SK-N-SH (cell line): ENCODE results near the gene LTA4H. TPM values are rescaled to one million over a fixed set of nuclear protein-coding genes. Genes with fewer than 3 reads are reported as not detected.

Source experiments
- CTCF ChIA-PET: fragments of 300-600, 350-600 bp; formaldehyde crosslinking; extraction: SDS; loops from one replicate; lab custom pipeline; 2021; lab: Yijun Ruan, JAX
- POLR2A ChIA-PET: fragments of 350-600 bp; sonication (Branson Sonifier 250); formaldehyde crosslinking; extraction: SDS; loops from one replicate; lab custom pipeline; 2020; ENCODE audit warnings: antibody characterized with exemption, inconsistent platforms; lab: Yijun Ruan, JAX
- DNase-seq: peaks from one replicate; pipeline ENCODE4 v3.0.0; 2012
- H2AFZ ChIP-seq: fragments of 200-600 bp; sonication (generic); 2 replicates; pipeline ENCODE4 v1.8.1; 2016; ENCODE audit warnings: antibody characterized with exemption, mild to moderate bottlenecking, low read depth
- H3F3A ChIP-seq: fragments of 200-600 bp; sonication (generic); replicated peaks from 2 replicates; pipeline ENCODE3; 2016; ENCODE audit warnings: antibody characterized with exemption, mild to moderate bottlenecking; ENCODE audit not compliant: insufficient read depth
- H3K27ac ChIP-seq, 2 experiments: fragments of 200-500 bp in 1 of 2; fragments of 200-600 bp in 1 of 2; sonication (Bioruptor generic) in 1 of 2; sonication (generic), shearing (Covaris generic) in 1 of 2; 2 replicates each; pipeline versions ENCODE4 v1.5.1 to v1.6.1; 2014 to 2016; ENCODE audit warnings: low read depth in 2 of 2, inconsistent platforms in 1 of 2, low read length in 1 of 2, mild to moderate bottlenecking in 1 of 2, mixed read lengths in 1 of 2
- H3K27me3 ChIP-seq: fragments of 200-600 bp; sonication (generic), shearing (Covaris generic); 2 replicates; pipeline ENCODE4 v1.6.1; 2016; ENCODE audit warnings: mixed run types; ENCODE audit not compliant: insufficient read depth
- H3K36me3 ChIP-seq, 2 experiments: fragments of 200-500 bp in 1 of 2; fragments of 200-600 bp in 1 of 2; sonication (Bioruptor generic) in 1 of 2; sonication (generic) in 1 of 2; replicated peaks in 1 of 2; 2 replicates each; pipeline versions ENCODE3 to v1.5.1; 2014 to 2016; ENCODE audit warnings: low read length in 1 of 2, mild to moderate bottlenecking in 1 of 2; ENCODE audit not compliant: insufficient read depth in 2 of 2, control insufficient read depth in 1 of 2
- H3K4me1 ChIP-seq, 2 experiments: fragments of 200-500 bp in 1 of 2; fragments of 200-600 bp in 1 of 2; sonication (Bioruptor generic) in 1 of 2; sonication (generic), shearing (Covaris generic) in 1 of 2; 2 replicates each; pipeline versions ENCODE4 v1.5.1 to v1.6.1; 2014 to 2016; ENCODE audit warnings: low read depth in 1 of 2, low read length in 1 of 2, mixed run types in 1 of 2; ENCODE audit not compliant: insufficient read depth in 2 of 2, control insufficient read depth in 1 of 2
- H3K4me2 ChIP-seq: fragments of 200-600 bp; sonication (generic), shearing (Covaris generic); 2 replicates; pipeline ENCODE4 v1.6.1; 2017; ENCODE audit warnings: mixed run types
- H3K4me3 ChIP-seq, 2 experiments: fragments of 200-500 bp in 1 of 2; fragments of 200-600 bp in 1 of 2; sonication (Bioruptor generic) in 1 of 2; sonication (generic), shearing (Covaris generic) in 1 of 2; 2 replicates each; pipeline versions ENCODE4 v1.5.1 to v1.8.1; 2014 to 2016; ENCODE audit warnings: low read depth in 2 of 2, inconsistent platforms in 1 of 2, low read length in 1 of 2, mild to moderate bottlenecking in 1 of 2, mixed read lengths in 1 of 2, moderate library complexity in 1 of 2
- H3K79me2 ChIP-seq: fragments of 200-600 bp; sonication (generic); 2 replicates; pipeline ENCODE4 v1.8.1; 2017; ENCODE audit warnings: mild to moderate bottlenecking; ENCODE audit not compliant: insufficient read depth
- H3K9ac ChIP-seq: fragments of 200-600 bp; sonication (generic); 2 replicates; pipeline ENCODE4 v1.6.1; 2017; ENCODE audit warnings: mixed run types
- H3K9me2 ChIP-seq: fragments of 200-600 bp; sonication (generic); 2 replicates; pipeline ENCODE4 v1.6.1; 2017; ENCODE audit warnings: mixed run types
- H3K9me3 ChIP-seq: fragments of 200-600 bp; sonication (generic); 2 replicates; pipeline ENCODE4 v1.6.1; 2017; ENCODE audit warnings: mixed run types, mild to moderate bottlenecking, moderate library complexity
- H4K20me1 ChIP-seq: fragments of 200-600 bp; sonication (generic); 2 replicates; pipeline ENCODE4 v1.6.1; 2017; ENCODE audit warnings: mild to moderate bottlenecking, mixed run types; ENCODE audit not compliant: insufficient read depth
- CTCF ChIP-seq: fragments of 200-600 bp; sonication (generic); IDR thresholded peaks from 2 replicates; pipeline ENCODE4 v1.6.1; 2017; ENCODE audit warnings: antibody characterized with exemption, mild to moderate bottlenecking, moderate library complexity
- ELF1 ChIP-seq: IDR thresholded peaks from 2 replicates; pipeline ENCODE4 v1.4.0; 2012
- EP300 ChIP-seq, 2 experiments: IDR thresholded peaks; 2 replicates each; pipeline versions ENCODE4 v1.4.0 to v1.6.1; 2012; ENCODE audit warnings: borderline replicate concordance in 1 of 2, low read depth in 1 of 2, low read length in 1 of 2
- EZH2phosphoT487 ChIP-seq: fragments of 200-600 bp; sonication (generic); IDR thresholded peaks from 2 replicates; pipeline ENCODE4 v1.6.1; 2017; ENCODE audit warnings: low read depth, mixed run types, mild to moderate bottlenecking, antibody characterized with exemption, moderate library complexity, borderline replicate concordance
- FOSL2 ChIP-seq: IDR thresholded peaks from 2 replicates; pipeline ENCODE4 v1.4.0; 2012; ENCODE audit warnings: low read depth, mild to moderate bottlenecking, moderate library complexity, borderline replicate concordance
- FOXJ3 ChIP-seq: sonication (generic); formaldehyde crosslinking; IDR thresholded peaks from 2 replicates; pipeline ENCODE4 v1.5.1; 2020; ENCODE audit warnings: mild to moderate bottlenecking, missing genetic modification reagents
- FOXM1 ChIP-seq: IDR thresholded peaks from 2 replicates; pipeline ENCODE4 v1.4.0; 2012; ENCODE audit warnings: low read depth, mild to moderate bottlenecking
- GABPA ChIP-seq: IDR thresholded peaks from 2 replicates; pipeline ENCODE4 v1.4.0; 2012; ENCODE audit warnings: low read depth, mild to moderate bottlenecking
- MEF2A ChIP-seq: IDR thresholded peaks from 2 replicates; pipeline ENCODE4 v1.4.0; 2012; ENCODE audit warnings: low read depth, borderline replicate concordance
- MXI1 ChIP-seq: IDR thresholded peaks from 2 replicates; pipeline ENCODE4 v1.6.1; 2012; ENCODE audit warnings: mild to moderate bottlenecking, low read depth, low read length, improper control_type of control experiment
- NFIC ChIP-seq: IDR thresholded peaks from 2 replicates; pipeline ENCODE4 v1.4.0; 2012; ENCODE audit warnings: borderline replicate concordance
- NRF1 ChIP-seq: IDR thresholded peaks from 2 replicates; pipeline ENCODE4 v1.6.1; 2012; ENCODE audit warnings: low read depth, mild to moderate bottlenecking, low read length
- RAD21 ChIP-seq: IDR thresholded peaks from 2 replicates; pipeline ENCODE4 v1.6.1; 2012; ENCODE audit warnings: mild to moderate bottlenecking, low read length
- SMC3 ChIP-seq: IDR thresholded peaks from 2 replicates; pipeline ENCODE4 v1.6.1; 2012; ENCODE audit warnings: low read depth, low read length, improper control_type of control experiment
- TAF1 ChIP-seq: IDR thresholded peaks from 2 replicates; pipeline ENCODE4 v1.6.1; 2012; ENCODE audit warnings: low read depth, mild to moderate bottlenecking, low read length, moderate library complexity, borderline replicate concordance
- TEAD4 ChIP-seq: IDR thresholded peaks from 2 replicates; pipeline ENCODE4 v1.4.0; 2012; ENCODE audit warnings: mild to moderate bottlenecking, borderline replicate concordance; ENCODE audit not compliant: insufficient read depth
- USF1 ChIP-seq: IDR thresholded peaks from 2 replicates; pipeline ENCODE4 v1.4.0; 2012; ENCODE audit warnings: low read depth, borderline replicate concordance
- WGBS: methylation state at CpG from one replicate; pipeline ENCODE4 v1.1.6; 2017; ENCODE audit warnings: low lambda C conversion rate; 5-methylcytosine and 5-hydroxymethylcytosine counted together
- polyA plus RNA-seq, 3 experiments: library from polyadenylated mRNA; depleted of rRNA; stranded (reverse); fragments of >200 nt; gene quantifications; 2 replicates each; pipeline ENCODE4 v1.2.3, GENCODE V29; 2012
- TF ChIP-seq, protein P1 (sequence below): fragments of 150-350 bp; IDR thresholded peaks from 2 replicates; pipeline ENCODE4 v1.6.1; 2017; ENCODE audit warnings: antibody characterized with exemption, low read length, low read depth, borderline replicate concordance
- TF ChIP-seq, protein P2 (sequence below): IDR thresholded peaks from 2 replicates; pipeline ENCODE4; 2012
- TF ChIP-seq, protein P3 (sequence below): fragments of 150-350 bp; IDR thresholded peaks from 2 replicates; pipeline ENCODE4 v1.6.1; 2016; ENCODE audit warnings: mild to moderate bottlenecking, low read depth, low read length

The LTA4H gene
- polyA plus RNA-seq, 1 of the 3 experiments (the other 2 are of a cell fraction) = 55.9 TPM

- TF ChIP-seq, protein P1, sequence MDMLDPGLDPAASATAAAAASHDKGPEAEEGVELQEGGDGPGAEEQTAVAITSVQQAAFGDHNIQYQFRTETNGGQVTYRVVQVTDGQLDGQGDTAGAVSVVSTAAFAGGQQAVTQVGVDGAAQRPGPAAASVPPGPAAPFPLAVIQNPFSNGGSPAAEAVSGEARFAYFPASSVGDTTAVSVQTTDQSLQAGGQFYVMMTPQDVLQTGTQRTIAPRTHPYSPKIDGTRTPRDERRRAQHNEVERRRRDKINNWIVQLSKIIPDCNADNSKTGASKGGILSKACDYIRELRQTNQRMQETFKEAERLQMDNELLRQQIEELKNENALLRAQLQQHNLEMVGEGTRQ = no peak
- TF ChIP-seq ELF1 (no peak), EZH2phosphoT487 (no peak), CTCF (no peak), FOXM1 (no peak), EP300 (IDR thresholded peaks at IDR 0.05; ENCODE audit: borderline replicate concordance in 1 of 2, low read depth in 1 of 2, low read length in 1 of 2) (no peak), FOSL2 (no peak), TEAD4 (no peak), MXI1 (no peak)
Measured at GRCh38 chr12:96084624-96085023, 49.2 kb upstream of the LTA4H start (continued).

DNA sequence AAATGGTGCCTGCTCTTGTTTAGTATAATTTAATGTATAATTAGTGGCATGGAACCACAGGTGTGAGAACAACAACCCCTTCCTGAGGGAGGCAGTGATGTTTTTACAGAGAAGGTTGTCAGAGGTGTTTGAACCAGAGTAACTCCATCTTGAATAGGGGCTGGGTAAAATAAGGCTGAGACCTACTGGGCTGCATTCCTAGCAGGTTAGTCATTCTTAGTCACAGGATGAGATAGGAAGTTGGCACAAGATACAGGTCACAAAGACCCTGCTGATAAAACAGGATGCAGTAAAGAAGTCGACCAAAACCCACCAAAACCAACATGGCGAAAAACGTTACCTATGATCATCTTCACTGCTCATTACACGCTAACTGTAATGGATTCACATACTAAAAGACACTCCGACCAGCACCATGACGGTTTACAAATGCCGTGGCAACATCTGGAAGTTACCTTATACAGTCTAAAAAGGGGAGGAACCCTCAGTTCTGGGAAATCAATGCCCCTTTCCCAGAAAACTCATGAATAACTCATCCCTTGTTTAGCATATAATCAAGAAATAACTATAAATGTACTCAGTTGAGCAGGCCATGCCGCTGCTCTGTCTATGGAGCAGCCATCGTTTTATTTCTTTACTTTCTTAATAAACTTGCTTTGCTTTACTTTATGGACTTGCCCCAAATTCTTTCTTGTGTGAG, 47.8 kb upstream of the LTA4H start:
- no peaks in the 10 kb centered on the region for H3K9me2 ChIP-seq
- no peak overlapping the region for H3K4me3 ChIP-seq
- no peak overlapping the region for H3K27ac ChIP-seq
- H2AFZ ChIP-seq = no peak overlapping the region
- H3F3A ChIP-seq = no peaks in the 10 kb centered on the region
- H3K4me2 ChIP-seq = no peak overlapping the region
- no peaks in the 10 kb centered on the region for H4K20me1 ChIP-seq
- H3K4me1 ChIP-seq = no peaks in the 10 kb centered on the region; a peak in 1 of 4 replicates
- H3K9ac ChIP-seq = no peak overlapping the region
- no peaks in the 10 kb centered on the region for H3K36me3 ChIP-seq
- CTCF ChIA-PET = no interaction called here
- no peak for DNase-seq
- no peaks in the 10 kb centered on the region for H3K9me3 ChIP-seq
- H3K27me3 ChIP-seq = no peaks in the 10 kb centered on the region
- POLR2A ChIA-PET = no interaction called here
- 87% methylated on average over 9 of the region's 9 CpGs for whole genome bisulfite sequencing
- no peaks in the 10 kb centered on the region for H3K79me2 ChIP-seq
- TF ChIP-seq USF1 = no peak
- TF ChIP-seq NFIC = no peak
- no peak for TF ChIP-seq TEAD4
- TF ChIP-seq, protein P2, sequence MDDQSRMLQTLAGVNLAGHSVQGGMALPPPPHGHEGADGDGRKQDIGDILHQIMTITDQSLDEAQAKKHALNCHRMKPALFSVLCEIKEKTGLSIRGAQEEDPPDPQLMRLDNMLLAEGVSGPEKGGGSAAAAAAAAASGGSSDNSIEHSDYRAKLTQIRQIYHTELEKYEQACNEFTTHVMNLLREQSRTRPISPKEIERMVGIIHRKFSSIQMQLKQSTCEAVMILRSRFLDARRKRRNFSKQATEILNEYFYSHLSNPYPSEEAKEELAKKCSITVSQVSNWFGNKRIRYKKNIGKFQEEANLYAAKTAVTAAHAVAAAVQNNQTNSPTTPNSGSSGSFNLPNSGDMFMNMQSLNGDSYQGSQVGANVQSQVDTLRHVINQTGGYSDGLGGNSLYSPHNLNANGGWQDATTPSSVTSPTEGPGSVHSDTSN = no peak
- no peak for TF ChIP-seq FOSL2
- no peak for TF ChIP-seq GABPA
- TF ChIP-seq RAD21 = no peak
- TF ChIP-seq TAF1 = no peak
- TF ChIP-seq ELF1 = no peak
- no peak for TF ChIP-seq CTCF
- TF ChIP-seq, protein P3, sequence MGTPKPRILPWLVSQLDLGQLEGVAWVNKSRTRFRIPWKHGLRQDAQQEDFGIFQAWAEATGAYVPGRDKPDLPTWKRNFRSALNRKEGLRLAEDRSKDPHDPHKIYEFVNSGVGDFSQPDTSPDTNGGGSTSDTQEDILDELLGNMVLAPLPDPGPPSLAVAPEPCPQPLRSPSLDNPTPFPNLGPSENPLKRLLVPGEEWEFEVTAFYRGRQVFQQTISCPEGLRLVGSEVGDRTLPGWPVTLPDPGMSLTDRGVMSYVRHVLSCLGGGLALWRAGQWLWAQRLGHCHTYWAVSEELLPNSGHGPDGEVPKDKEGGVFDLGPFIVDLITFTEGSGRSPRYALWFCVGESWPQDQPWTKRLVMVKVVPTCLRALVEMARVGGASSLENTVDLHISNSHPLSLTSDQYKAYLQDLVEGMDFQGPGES = no peak
- TF ChIP-seq NRF1 = no peak
- no peak for TF ChIP-seq FOXJ3 (CRISPR knock-in tag)
- TF ChIP-seq SMC3 = no peak
- TF ChIP-seq, protein P1 = no peak
- no peak for TF ChIP-seq MEF2A
- no peak for TF ChIP-seq FOXM1
